NCI-H2029 (cell line): ENCODE measurements around the gene MYL7.

Experiments used
- DNase-seq: peaks from one replicate; lab custom pipeline; 2025; lab: John Stamatoyannopoulos, UW

The MYL7 gene

DNA sequence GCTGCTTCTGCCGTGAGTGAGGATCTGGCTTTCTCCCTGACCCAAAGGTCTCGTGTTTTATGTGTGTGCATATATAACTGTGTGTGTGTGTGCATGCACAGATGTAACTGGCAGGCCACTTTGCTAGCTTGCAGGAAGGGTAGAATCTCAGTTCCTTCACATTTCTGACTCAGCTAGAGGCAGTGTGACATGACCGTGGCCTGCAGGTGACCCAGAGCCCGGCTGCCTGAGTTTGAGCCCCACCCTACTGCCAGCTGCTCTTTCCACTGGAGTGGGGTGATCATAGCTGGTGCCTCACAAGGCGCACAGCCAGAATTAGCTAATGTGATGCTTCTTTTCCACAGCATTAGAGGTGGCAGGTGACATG is 9.3 kb upstream of the MYL7 start:
- DNase-seq = no peak

DNA sequence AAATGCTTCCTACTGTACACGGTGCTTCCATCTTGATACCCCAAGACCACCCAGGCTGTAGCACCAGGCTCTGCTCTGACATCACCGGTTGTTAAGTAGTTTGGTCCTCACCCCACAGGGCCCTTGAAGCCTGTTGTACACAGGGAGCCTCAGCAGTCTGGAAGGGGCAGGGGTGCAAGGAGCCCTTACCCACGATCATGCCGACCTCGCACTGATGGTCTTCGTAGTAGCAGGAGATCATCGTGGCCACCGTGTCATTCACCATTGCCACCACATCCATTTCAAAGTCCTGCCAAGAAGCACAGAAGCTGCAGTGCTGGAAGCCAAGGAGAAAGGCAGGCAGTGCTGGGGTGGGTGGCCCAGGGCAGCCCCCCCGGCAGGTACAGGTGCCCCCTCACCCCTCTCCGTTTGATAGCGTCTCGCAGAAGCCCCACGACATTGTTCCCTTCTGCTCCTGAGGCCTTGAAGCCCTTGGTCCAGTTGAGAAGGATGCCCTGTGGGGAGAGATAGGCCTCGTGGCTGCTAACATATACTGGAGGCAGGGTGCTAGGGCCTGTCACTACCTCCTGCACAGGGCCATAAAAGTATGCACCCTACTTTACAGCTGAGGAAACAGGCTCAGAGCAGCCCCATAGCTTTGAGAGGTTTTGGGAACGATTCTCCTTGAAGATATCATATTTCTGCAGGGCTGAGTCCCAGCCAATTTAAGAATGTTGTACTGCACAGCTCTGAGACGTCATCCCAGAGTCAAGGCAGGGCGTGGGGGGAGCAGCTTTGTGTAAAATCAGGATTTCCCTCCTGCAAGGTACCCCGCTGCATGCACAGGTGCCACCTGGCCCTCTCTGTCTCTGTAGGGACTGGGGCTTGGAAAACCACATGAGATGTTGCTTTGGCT is 8.7 kb upstream of the MYL7 start:
- DNase-seq = no peak

DNA sequence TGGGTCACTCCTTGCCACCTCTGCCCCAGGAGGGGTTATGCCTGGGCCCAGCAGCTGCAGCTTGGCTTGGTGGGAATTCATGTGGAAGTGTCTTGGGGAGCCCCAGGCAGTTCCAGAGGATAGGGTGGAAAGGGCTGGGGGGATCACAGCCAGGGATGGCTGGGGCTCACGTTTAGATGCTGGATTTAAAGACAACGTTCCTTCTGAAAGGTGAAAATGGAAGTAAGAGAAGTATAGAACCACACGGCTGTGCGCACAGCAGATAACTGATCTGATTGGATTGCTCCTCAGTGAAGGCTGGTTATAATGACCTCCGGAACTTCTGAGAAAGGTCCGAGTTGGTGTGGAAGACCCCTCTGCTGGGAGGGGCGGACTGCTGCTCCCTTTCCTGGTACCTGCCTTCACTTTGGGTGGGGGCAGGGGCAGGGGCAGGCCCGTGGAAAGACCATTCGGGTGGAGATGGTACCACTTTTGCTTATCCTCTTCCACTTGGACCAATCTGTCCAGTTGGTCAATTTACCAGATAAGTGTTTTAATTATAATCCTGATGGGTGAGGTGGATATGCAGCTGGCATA is 7.9 kb upstream of the MYL7 start:
- no peak for DNase-seq

DNA sequence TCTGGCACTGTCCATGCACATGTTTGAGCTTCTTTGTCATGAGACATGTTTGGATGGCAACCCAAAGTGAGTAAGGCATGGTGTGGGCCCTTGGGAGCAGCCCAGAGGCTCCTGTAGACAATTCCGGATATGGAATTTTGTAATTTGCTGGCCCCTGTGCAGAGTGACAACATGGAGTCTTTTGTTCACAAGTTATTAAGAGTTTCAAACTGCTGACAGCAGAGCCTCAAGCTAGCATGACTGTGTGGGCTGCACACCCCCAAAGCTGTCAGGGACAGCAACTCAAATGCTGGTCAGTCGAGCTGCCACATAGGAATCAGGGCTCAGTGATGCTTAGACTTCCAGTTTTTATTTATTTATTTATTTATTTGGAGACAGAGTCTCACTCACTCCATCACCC is 7.0 kb upstream of the MYL7 start:
- DNase-seq = no peak

DNA sequence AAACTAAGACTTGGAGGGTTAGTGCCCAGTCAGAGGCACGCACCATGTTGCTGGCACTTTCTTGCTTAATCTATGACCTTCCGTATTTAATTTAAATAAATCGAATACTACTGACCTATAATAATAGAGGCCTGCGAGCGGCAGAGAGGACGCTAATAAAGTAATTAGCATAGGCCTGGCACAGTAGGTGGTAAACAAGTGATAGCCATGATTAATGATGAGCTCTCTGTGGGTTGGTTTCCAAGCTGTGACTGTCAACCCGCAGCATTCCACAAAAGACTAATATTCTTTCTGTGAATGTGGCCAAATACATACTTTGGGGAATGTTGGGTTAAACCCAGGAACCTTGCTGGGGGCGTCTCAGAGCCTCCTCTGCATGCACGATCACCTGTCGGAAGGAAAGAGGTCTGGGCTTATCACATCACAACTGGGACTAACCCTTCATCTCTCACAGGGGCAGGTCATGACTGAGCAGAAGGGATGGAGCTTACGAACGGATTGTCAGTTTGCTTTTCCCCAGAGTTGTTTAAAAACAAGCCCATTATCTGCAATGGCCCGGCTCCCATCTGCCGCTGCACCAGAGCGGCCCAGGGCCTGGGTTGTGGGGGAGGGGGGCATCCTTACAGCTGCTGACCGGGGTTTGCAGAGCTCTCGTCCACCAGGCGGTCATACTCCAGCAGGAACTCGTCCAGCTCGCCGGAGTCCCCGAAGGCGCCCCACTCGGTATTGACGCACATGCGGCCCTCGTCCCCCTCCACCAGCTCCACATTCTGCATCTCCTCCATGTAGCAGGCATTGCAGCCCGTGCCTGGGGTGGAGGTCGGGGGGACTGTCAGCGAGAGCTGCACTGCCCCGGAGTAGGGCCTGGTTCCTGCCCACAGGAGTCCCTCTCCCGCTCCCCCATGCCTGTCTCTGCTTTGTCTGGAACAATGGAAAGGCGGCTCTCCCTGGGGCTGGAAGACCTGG is 6.2 kb upstream of the MYL7 start:
- no peak for DNase-seq

DNA sequence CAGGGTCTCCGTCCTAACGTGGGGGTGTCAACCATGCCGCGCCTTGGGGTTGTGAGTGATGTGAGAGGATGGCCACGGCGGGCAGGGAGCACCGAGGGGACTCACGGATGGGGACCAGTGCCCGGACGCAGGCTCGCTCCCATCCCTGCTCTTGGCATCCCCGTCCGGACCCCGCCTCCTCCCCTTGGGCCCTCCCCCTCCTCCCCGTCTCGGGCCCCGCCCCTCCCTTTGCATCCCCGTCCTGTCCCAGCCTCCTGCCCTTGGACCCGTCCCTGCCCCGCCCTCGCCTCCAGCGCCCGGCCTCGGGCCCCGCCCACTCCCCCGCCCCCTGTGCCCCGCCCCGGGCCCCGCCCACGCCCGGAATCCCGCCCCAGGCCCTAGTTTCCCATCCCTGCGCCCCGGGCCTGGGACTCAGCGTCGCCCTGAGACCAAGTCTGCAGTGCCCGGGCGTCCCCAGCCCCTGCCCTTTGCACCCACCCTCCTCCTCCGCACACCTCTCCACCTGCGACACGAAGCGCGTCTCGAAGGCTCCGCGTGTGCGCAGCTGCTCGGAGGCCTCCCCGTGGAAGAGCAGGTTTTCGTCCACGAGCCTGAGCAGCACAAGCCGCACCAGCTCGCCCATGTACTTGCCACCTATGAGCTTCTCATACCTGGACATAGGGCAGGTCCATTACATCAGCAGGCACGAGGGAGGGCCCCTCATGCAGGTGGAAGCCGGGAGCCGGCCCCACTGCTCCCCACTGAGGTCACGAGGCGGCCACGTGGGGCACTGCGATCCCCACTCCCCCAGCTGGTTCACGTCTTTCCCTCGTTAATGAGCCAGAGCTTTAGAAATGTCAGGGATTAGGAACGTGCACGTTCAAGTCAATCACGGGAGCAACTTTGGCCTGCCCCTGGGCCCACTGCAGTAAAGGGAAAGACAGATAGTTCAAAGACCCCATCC is 5.1 kb upstream of the MYL7 start:
- DNase-seq = no peak

DNA sequence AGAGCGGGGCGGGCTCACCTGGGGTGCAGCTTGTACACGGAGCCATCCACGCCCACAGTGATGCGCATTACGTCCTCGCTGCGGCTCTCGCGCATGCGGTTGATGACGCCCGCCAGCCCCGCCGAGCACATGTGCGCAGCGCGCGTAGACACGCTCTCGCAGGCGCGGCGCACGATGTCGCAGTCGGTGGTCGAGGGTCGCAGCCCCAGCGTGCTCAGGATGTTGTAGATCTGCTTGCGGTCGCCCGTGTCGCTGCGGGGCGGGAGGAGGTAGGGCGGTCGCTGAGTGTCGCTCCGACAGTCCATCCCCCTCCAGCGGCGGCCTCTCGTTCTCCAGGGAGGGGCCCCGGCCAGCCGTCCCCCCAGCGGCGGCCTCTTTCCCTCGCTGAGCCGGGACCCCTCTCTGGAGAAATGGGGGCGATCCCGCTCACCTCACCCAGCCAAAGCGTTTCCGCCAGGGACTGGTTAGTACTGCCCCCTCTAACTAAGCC is 4.4 kb upstream of the MYL7 start:
- no peak for DNase-seq

DNA sequence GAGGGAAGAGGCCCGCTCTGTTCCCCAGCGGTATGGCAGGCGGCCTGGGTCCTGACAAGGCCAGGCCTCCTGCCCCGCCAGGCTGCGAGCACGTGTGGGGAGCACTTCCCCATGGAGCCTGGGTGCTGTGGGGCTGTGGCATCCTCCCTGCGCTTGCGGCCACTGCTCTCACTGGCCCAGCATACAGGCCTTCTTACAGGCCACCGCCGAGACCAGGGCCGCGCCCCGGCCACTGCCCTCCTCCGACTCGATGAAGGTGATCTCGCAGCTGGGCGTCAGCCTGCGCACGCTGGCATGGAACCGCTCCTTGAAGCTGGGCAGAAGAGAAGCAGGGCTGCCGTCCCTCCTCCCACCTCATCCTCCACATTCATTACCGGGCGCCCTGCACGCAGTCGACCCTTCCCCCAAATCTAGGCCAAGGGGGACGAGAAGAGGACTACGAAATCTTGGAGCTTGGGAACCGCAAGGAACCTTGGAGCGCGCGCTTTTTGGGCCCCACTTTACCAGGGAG is 3.9 kb upstream of the MYL7 start:
- no peak for DNase-seq

DNA sequence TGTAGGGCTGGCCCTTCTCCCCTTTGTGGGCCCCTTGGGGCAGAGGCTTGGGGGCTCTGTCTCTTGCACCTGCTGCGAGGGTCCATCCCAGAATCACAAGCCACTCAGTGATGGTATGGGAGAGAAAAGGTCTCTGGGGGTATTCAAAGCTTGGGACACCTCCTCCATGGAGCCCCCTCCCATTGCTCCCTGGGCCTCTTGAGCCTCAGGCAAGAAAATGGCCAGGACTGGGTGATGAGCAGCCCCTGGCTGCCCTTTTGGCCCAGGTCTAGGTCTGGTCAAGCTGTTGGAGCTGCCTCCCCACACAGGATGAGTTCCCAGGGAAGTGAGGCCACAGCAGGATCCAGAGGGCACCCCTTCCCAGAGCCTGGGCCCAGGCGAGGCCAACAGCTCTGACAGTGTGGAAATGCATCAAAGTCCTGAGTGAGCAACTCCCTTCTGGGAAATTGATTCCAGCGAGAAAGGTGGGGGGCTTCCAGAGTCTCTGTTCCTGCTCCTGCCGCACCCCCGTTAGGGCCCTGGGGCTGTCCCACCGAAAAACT is 3.4 kb upstream of the MYL7 start:
- no peak for DNase-seq

DNA sequence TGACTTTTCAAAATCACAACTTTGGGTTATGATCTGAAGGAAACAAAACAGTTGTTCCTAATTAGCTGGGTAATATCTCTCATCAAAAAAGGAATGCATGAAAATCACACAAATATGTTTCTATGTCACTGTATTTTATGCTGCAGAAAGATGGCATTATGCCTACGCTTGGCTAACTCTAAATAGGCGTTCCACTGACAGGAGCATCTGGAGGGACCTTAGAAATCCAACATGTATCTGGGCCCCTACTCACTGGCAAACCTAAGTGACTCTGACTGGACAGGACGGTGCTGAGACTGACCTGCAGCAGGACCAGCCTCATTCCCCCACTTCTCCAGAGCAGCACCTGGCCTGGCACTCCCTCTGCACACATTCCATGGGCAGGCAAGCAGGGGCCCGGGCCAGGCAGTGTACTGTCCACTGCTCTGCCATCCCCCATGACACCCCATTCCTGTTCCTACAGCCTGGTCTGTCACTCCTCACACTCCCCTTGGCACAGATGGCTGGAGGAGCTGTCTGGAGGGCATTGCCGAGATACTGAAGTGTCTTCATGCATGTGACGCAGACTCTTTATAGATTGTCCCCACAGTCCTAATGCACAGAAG is 2.6 kb upstream of the MYL7 start:
- DNase-seq = no peak

DNA sequence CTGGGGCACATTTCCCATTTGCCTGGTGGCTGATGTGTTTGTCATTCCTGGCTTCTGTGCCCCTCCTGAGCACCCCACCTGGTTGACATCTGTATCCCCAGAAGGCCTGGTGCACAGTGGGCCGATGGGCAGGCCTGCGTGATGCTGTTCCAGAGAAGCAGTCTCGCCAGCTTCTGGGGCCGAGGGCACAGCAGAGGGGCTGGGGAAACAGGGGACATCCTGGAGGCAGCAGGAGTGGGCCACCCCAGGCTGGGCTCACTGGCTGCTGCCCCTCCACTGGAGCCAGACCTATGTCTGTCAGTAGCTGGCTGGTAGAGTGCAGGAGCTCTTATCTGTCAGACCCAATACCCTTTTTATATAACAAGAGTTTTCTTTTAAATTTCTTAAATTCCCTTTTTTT is 896 bp upstream of the MYL7 start:
- no peak for DNase-seq

DNA sequence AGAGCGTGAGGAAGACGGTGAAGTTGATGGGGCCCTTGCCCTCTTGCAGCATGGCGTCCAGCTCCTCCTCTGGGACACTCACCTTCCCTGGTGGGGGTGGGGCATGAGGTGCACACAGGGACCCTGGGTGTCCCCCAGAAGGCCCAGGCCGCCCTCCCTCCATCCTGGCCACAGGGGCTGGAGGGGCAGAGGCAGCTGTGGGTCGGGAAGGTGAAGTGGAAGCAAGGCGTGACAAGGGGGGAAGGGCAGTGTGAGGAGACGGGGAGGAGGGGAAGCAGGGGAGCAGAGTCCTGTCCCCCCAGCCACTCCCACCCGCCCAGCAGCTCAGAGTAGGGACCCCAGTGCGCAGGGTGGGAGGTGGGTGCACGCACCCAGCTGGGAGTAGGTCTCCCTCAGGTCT is 791 bp downstream of the MYL7 start:
- no peak for DNase-seq

DNA sequence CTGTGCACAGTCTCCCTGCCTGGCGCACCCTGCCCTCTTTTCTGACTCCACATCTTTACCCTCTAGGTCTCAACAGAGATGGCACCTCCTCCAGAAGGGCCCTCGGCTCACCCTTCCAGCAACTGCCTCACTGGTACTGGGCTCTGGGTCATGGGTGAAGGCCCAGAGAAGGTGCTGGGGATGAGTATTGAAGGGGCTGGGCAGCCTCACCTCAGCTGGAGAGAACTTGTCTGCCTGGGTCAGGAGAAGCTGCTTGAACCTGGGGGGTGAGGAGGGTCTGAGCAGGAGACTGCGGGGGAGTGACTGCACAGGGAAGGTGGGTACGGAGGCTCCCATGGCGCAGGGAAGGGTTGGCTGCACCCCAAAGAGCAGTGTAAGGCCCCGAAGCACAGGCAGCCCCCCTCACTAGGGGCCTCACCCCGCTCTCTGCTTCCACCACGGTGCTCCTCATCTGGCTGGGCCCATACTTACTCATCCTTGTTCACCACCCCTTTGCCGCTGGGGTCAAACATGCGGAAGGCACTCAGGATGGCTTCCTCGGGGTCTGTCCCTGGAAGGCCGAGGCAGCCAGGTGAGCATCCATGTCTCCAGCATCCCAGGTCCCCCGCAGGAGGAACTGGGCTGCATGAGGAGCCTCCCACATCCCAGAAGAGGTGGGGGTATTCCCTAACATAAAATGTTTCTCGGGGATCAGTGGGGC is 1.7 kb downstream of the MYL7 start:
- DNase-seq = no peak

DNA sequence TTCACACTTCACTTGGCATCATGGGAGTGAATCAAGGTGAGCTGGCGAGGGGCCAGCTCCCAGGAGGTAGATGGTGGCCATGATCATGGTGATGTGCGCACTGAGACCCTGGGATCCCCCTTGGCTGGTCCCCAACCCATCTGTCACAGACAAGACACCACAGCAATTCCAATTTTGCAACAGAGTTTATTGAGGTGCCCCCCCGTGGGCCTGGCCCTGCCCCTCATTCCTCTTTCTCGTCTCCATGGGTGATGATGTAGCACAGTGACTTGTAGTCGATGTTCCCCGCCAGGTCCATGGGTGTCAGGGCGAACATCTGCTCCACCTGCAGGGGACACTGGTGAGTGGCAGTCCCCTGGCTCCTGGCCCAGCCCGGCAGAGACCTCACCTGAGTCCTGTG is 2.4 kb downstream of the MYL7 start:
- no peak for DNase-seq

DNA sequence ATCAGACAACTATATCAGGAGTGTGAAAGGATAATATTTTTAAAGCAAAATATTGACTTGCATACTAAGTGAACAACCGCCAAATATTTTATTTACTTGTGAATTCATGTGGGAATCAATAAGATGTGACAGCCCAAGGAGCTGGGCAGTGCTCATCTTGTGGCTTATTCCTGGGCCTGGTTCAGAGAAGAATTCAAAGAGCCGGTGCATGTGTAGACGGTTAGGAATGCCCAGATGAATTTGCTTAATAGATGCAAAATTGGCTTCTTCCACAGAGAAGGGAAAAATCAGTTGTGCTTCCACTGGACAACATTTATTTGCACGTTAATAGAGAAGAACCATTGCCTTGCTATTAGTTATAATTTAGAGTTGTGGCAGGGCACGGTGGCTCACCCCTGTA is 4.4 kb downstream of the MYL7 start:
- DNase-seq = no peak

DNA sequence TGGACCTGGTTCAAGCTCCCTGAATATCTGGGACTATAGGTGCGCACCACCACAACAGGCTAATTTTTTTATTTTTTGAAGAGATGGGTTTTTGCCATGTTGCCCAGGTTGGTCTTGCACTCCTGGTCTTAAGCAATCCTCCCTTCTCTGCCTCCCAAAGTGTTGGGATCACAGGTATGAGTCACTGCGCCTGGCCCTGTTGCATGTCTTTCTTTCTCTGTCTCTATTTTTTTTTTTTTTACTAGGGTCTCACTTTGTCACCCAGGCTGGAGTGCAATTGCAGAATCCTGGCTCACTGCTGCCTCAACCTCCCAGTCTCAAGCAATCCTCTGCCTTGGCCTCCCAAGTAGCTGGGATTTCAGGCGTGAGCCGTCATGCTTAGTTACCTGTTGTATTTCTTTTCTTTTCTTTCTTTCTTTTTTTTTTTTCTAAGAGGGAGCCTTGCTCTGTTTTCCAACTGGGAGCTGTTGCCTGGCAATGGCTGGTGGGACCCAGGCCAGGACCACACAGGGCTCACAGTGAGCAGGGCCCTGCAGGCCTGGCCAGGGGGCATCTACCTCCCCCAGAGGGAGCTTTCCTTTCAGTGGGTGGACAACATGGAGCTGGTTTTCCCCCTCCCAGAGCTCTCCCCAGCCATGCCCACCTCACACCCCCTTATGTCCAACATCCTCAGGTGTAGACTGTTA is 6.0 kb downstream of the MYL7 start:
- no peak for DNase-seq

DNA sequence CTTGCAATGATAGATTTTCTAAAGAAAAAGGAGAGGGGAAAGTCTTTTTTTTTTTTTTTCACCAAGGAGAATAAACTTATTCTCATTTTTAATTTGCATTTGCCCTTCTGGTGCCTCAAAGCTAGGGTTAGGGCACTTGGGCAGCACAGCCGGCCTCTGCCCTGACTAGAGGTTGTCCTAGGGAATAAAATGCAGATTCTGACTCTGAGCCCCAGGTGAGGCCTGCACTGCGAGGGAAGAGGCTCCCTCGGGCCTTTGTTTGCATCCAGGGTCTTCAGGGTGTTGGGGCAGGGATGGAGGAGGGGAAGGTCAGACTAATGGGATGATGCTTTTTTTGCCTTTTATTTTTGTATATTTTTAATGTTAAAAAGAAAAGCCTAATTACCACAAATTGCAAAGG is 7.8 kb downstream of the MYL7 start:
- DNase-seq = no peak

DNA sequence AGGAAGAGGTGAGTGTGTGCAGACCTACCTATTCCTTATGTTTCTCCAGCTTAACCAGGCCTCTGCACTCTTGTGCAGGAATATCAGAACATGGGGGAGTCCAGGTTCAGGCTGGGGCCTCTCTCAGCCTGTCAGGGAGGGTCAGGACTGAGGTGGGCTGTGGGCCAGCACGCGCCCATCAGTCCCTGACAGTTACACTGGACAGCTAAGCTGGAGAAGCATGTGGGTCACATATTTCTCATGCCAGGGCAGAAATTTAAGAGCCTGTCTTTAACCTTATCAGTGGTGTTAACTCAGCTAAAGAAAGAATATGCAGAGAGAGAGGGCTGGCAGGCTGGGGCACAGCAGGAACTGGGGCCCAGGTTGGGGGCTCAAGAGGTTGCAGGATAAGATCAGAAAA is 9.1 kb downstream of the MYL7 start:
- no peak for DNase-seq
